Body of pancreas (tissue), 4 donors: Measurements from ENCODE around the gene MATN1.

ENCODE experiments used
- POLR2A ChIP-seq, 3 donors: fragments of 450-650 bp; IDR thresholded peaks; one replicate each; pipeline ENCODE4 v1.6.1; 2016; ENCODE audit warnings: antibody characterized with exemption in 3 of 3, mild to moderate bottlenecking in 2 of 3
- TF ChIP-seq, protein P1 (sequence below), 7 experiments: fragments of 450-650 bp in 4 of 7; fragments of 200-600 bp in 3 of 7; sonication (generic) in 3 of 7; IDR thresholded peaks; one replicate each; pipeline ENCODE4 v1.5.1; 2016 to 2019; ENCODE audit warnings: antibody characterized with exemption in 7 of 7

DNA sequence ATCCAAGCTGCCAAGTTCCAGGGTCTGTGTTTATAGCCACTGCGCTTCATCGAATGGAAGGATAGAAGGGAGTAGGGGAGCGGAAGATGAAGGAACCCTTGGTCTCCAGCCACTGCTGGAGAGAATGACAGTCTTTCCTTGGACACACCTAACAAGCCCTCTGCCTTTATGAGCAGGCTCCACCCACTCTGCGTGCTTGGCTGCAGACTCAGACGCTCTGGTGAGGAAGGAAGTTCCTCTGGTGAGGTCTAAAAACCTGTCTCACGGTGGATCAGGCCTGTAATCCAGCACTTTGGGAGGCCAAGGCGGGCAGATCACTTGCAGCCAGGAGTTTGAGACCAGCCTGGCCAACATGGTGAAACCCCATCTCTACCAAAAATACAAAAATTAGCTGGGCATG lies 55.4 kb downstream of the MATN1 start:
- TF ChIP-seq, protein P1, sequence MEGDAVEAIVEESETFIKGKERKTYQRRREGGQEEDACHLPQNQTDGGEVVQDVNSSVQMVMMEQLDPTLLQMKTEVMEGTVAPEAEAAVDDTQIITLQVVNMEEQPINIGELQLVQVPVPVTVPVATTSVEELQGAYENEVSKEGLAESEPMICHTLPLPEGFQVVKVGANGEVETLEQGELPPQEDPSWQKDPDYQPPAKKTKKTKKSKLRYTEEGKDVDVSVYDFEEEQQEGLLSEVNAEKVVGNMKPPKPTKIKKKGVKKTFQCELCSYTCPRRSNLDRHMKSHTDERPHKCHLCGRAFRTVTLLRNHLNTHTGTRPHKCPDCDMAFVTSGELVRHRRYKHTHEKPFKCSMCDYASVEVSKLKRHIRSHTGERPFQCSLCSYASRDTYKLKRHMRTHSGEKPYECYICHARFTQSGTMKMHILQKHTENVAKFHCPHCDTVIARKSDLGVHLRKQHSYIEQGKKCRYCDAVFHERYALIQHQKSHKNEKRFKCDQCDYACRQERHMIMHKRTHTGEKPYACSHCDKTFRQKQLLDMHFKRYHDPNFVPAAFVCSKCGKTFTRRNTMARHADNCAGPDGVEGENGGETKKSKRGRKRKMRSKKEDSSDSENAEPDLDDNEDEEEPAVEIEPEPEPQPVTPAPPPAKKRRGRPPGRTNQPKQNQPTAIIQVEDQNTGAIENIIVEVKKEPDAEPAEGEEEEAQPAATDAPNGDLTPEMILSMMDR (IDR thresholded peaks at IDR 0.05) = no peak
- TF ChIP-seq POLR2A (IDR thresholded peaks at IDR 0.05) = no peak
